ENCODE results near the gene SYT1. TPM values are rescaled to one million over a fixed set of nuclear protein-coding genes. Genes with fewer than 3 reads are reported as not detected.
A peak's percentile ranks its signal among the peaks of the same experiment; 100 is the strongest.

The SYT1 gene
- total RNA-seq, 1 donor from 2014 or later: 0.59 TPM

DNA sequence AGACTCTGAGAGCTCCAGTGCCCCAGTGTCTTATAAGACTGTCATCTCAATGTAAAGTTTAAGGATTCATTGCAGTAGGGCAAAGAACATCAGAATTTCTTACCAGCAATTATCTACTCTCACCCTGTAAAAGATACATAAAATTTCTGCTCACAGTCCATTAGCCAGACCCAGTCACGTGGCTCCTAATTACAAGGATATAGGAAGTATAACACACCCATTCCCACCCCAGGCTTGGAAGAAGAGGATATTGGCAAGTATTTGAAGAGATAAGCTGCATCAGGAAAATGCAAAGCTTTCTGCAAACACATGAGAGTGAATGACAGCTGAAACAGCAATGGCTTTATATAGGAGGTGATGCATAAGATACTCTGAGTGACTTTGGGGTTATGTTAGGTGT, 14.3 kb downstream of the SYT1 start:
- no peaks in the 10 kb centered on the region for H3K36me3 Mint-ChIP-seq (ENCODE audit: unreplicated experiment)
- no peak overlapping the region for H3K4me3 Mint-ChIP-seq (ENCODE audit: unreplicated experiment)
- peaks cover 30% of the 10 kb centered on the region for H3K27me3 Mint-ChIP-seq (ENCODE audit: unreplicated experiment)
- TF ChIP-seq, protein P1, sequence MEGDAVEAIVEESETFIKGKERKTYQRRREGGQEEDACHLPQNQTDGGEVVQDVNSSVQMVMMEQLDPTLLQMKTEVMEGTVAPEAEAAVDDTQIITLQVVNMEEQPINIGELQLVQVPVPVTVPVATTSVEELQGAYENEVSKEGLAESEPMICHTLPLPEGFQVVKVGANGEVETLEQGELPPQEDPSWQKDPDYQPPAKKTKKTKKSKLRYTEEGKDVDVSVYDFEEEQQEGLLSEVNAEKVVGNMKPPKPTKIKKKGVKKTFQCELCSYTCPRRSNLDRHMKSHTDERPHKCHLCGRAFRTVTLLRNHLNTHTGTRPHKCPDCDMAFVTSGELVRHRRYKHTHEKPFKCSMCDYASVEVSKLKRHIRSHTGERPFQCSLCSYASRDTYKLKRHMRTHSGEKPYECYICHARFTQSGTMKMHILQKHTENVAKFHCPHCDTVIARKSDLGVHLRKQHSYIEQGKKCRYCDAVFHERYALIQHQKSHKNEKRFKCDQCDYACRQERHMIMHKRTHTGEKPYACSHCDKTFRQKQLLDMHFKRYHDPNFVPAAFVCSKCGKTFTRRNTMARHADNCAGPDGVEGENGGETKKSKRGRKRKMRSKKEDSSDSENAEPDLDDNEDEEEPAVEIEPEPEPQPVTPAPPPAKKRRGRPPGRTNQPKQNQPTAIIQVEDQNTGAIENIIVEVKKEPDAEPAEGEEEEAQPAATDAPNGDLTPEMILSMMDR (IDR thresholded peaks at IDR 0.05): no peak
- H3K9me3 Mint-ChIP-seq (ENCODE audit: unreplicated experiment): no peaks in the 10 kb centered on the region
- no peak overlapping the region for H3K27ac Mint-ChIP-seq (ENCODE audit: unreplicated experiment)
- H3K4me1 Mint-ChIP-seq (ENCODE audit: unreplicated experiment): no peaks in the 10 kb centered on the region
- no peak for DNase-seq (ENCODE audit: extremely low spot score, unreplicated experiment)

DNA sequence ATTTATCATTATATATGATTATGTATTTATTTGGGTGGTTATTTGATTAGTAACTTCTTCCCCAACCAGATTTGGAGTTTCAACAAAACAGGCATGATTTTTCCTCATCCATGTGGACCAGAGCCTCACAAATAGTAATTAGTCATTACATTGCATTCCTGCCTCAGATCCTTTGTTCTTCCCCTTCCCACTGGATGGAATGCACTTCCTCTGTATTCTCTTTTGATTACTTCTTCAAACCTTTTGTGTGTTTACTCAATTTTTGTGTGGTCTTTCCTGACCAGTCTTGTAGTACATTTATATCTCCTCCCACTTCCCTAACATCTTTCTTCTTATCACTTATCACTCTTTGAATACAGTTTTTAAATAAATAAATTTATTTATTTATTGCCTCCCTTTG, 15.5 kb downstream of the SYT1 start:
- Mint-ChIP-seq H3K36me3 (ENCODE audit: unreplicated experiment) (no peaks in the 10 kb centered on the region), H3K4me3 (ENCODE audit: unreplicated experiment) (no peak overlapping the region), H3K27me3 (ENCODE audit: unreplicated experiment) (peaks cover 21% of the 10 kb centered on the region), H3K4me1 (ENCODE audit: unreplicated experiment) (no peaks in the 10 kb centered on the region), H3K9me3 (ENCODE audit: unreplicated experiment) (no peaks in the 10 kb centered on the region), H3K27ac (ENCODE audit: unreplicated experiment) (no peak overlapping the region)
- TF ChIP-seq, protein P1 (IDR thresholded peaks at IDR 0.05): no peak
- no peak for DNase-seq (ENCODE audit: extremely low spot score, unreplicated experiment)

DNA sequence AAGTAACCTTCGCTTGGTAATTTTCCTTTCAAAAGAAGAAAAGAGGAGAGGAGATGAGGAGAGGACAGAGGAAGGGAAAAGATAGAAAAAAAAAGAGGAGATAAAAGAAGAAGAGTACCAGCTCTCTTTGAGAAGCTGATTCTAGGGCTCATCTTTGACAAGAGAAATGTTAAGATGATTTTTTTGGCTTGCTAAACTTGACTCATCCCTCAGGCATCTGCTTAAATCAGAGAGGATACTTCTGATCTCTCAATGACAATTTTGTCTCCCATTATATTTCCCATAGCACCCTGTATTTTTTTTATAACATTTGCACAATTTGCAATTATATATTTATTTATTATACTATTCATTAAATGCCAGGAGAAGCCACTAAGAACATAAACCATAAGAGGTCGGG, 17.1 kb downstream of the SYT1 start:
- TF ChIP-seq, protein P1 (IDR thresholded peaks at IDR 0.05): no peak
- no peak overlapping the region for H3K4me3 Mint-ChIP-seq (ENCODE audit: unreplicated experiment)
- DNase-seq (ENCODE audit: extremely low spot score, unreplicated experiment): no peak
- H3K9me3 Mint-ChIP-seq (ENCODE audit: unreplicated experiment): no peaks in the 10 kb centered on the region
- H3K27ac Mint-ChIP-seq (ENCODE audit: unreplicated experiment): no peak overlapping the region
- peaks cover 1% of the 10 kb centered on the region for H3K4me1 Mint-ChIP-seq (ENCODE audit: unreplicated experiment)
- H3K27me3 Mint-ChIP-seq (ENCODE audit: unreplicated experiment): peaks cover 21% of the 10 kb centered on the region
- H3K36me3 Mint-ChIP-seq (ENCODE audit: unreplicated experiment): no peaks in the 10 kb centered on the region

GRCh38 chr12:78885466-78885865, 20.9 kb downstream of the SYT1 start:
- TF ChIP-seq, protein P1 (IDR thresholded peaks at IDR 0.05): no peak
- no peak overlapping the region for H3K4me3 Mint-ChIP-seq (ENCODE audit: unreplicated experiment)
- no peak for DNase-seq (ENCODE audit: extremely low spot score, unreplicated experiment)

DNA sequence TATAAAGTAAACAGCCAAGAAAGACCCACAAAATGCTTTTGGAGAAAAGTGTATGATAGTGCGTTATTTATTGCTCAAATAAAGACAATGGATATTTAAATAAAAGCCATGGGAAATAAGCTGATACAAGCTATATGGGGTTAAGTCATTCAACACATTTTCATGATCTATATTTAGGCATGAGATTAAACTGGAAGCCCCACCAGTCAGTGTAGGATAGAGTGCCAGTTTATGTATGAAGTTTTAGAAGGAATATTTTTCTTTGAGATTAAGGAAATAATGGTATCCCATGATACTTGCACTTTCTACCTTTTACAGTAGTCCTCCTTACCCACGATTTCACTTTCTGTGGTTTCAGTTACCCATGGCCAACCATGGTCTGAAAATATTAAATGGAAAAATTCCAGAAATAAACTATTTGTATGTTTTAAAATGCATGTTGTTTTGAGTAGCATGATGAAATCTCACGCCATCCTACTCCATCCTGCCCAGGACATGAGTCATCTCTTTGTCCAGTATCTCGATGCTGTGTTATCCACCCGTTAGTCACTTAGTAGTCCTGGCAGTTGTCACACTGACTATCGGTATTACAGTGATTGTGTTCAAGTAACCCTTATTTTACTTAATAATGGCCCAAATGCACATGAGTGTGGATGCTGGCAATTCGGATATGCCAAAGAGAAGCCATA, 22.3 kb downstream of the SYT1 start:
- H3K4me1 Mint-ChIP-seq (ENCODE audit: unreplicated experiment): peaks cover 1% of the 10 kb centered on the region
- no peak for DNase-seq (ENCODE audit: extremely low spot score, unreplicated experiment)
- TF ChIP-seq, protein P1 (IDR thresholded peaks at IDR 0.05): no peak
- H3K27me3 Mint-ChIP-seq (ENCODE audit: unreplicated experiment): peaks cover 18% of the 10 kb centered on the region
- H3K36me3 Mint-ChIP-seq (ENCODE audit: unreplicated experiment): no peaks in the 10 kb centered on the region
- peak overlapping the region; percentile 28 for H3K27ac Mint-ChIP-seq (ENCODE audit: unreplicated experiment)
- H3K9me3 Mint-ChIP-seq (ENCODE audit: unreplicated experiment): no peaks in the 10 kb centered on the region
- no peak overlapping the region for H3K4me3 Mint-ChIP-seq (ENCODE audit: unreplicated experiment)

More at GRCh38 chr12:78885466-78885865, 20.9 kb downstream of the SYT1 start:
- peaks cover 1% of the 10 kb centered on the region for H3K4me1 Mint-ChIP-seq (ENCODE audit: unreplicated experiment)
- no peaks in the 10 kb centered on the region for H3K36me3 Mint-ChIP-seq (ENCODE audit: unreplicated experiment)
- H3K27ac Mint-ChIP-seq (ENCODE audit: unreplicated experiment): no peak overlapping the region
- no peaks in the 10 kb centered on the region for H3K9me3 Mint-ChIP-seq (ENCODE audit: unreplicated experiment)
- H3K27me3 Mint-ChIP-seq (ENCODE audit: unreplicated experiment): peaks cover 21% of the 10 kb centered on the region

Data from osteocyte (in vitro differentiated cells).